IPS DF 4.7 (cell line): ENCODE data around the gene FBXW11.
A peak's percentile ranks its signal among the peaks of the same experiment; 100 is the strongest.

Experiments used
- DNase-seq: peaks from one replicate; pipeline ENCODE4 v3.0.0-alpha.2; 2013; ENCODE audit warnings: low spot score; ENCODE audit errors: extremely low read depth

The FBXW11 gene

DNA sequence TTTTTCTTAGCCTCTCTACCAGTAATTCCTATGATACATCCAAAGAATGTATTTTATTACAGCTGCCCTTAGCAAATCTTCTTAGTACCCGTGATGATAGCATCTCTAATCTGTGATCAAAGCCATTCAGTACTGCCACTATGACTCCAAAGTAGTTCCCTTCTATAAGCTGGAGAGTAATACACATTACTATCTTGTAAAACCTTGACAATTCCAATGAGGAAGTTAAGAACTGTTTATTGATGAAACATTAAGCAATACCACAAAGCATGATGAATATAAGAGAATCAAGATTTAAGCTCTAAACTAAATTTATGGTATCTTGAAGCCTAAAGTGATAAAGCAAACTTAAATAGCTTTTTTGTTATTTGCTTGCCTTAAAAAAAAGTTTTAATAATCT is 134.7 kb downstream of the FBXW11 start:
- DNase-seq: no peak

DNA sequence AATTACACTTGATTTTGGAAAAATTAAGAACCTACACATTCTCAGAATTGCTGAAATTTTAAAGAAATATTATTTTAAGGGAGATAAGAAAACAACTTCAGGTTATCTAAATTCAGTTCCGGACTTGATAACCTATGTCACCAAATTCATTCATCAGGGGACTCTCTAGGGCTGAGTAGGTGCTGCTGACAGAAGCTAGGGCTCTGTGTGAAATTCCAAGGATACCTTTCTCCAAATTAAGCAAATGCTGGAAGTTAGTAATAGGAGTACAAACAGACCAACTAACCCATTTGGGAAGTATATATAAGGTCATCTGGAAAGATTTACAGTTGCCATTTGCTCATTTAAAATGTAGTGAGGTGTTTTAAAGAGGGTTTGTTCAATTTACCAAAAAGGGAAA is 136.5 kb downstream of the FBXW11 start:
- no peak for DNase-seq

DNA sequence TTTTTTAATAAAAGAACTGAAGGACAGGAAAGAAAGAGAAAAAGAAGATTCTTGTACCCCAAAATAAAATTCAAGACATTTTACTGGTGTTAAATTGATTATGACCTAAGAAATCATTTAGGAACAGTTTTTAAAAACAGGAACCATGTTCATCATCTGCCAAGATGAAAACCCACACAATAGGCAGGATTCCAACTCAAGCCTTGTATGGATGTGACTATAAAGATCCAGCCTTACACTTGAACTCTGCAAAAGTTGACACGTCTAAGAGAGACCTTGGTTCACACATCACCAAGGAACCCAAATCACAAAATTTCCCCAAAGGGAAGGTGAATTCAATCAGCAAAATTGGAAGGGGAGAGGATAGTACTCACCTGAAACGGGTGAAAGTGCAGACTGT is 138.2 kb downstream of the FBXW11 start:
- DNase-seq: no peak

DNA sequence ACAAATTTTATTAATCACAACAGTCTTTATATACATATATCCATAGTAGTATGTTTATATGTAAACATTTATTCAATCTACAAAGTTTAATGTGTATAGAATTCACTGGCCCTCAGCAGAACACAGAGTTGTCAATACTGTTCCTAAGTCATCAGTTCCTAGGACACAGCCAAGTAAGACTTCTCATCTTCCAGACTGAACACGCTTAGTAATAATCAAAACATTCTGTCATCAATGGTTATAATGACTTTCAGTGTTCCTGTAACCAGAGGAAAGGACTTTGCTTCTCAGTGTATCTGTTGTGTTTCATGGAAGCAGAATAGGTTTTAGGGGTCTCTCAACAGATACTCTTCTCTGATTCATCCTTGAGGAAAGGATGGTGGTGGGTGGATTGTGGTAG is 138.7 kb downstream of the FBXW11 start:
- DNase-seq: no peak

DNA sequence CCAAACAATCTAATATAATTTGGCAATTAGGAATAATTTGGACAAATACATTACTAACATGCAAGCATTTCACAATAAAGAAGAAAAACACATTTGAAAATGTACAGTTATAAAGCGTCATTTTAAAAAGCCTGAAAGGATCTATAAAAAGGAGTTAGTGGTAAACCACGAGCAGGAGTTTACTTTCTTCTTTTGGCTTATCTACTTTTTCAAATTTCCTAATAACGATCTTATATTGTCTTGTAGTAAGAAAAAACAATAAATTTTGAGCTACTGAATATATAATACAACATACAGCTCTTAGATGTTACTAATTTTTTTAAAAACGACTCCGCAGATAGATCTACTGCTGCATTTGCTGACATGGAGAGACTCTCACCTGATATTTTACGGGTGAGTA is 141.0 kb downstream of the FBXW11 start:
- DNase-seq: no peak

DNA sequence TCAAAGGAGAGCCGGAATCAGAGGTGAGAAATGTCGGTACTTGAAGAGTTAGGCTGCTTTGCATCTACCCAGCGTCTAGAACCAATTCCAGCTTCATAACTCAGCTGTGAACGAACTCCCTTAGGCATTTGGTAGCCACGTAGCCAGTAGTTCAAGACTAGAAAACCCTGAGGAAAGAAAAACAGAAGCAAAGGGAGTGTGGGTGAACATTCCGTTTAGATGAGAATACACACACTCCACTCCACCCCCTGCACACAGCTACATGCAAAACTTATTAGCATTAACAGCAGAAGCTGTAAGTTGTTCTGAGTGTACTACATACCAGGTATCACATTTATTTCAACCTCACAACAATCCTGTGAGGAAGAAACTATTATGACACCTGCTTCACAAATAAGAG is 142.5 kb downstream of the FBXW11 start:
- DNase-seq: no peak

DNA sequence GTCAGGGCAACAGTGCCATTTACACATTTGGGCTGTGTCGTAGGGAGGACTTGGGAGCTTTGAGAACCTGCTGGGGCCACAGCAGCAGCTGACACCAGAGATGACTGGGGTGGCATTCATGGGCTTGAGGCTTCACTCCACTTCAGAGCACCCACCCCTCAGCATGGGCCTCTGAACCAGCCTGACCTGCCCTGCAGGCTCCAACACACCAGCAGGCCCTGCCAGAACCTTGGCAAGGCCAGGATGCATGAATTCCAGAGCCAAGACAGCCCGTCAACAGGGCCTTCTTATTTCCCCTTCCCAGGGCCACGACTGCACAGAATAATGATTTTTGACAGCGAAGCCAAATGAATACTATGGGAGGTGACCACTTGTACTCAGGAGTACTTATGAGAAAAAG is 143.8 kb downstream of the FBXW11 start:
- no peak for DNase-seq

DNA sequence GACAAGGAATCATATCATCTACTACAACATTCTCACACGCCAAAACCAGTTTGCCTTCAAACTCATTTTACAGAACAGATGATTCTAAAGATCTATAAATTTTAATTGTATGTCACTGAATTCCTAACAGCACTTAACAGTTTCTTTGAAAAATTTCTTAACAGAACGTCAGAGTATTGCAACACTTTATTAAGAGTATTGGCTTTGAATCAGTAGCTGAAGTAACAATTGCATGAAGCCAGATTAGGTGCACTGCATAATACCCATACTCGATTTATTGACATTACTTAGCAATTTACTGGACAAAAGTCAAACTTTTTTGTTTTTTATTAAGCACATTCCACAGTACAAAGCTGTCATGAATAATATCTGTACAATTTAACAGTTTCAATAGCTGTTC is 145.1 kb downstream of the FBXW11 start:
- DNase-seq: no peak

DNA sequence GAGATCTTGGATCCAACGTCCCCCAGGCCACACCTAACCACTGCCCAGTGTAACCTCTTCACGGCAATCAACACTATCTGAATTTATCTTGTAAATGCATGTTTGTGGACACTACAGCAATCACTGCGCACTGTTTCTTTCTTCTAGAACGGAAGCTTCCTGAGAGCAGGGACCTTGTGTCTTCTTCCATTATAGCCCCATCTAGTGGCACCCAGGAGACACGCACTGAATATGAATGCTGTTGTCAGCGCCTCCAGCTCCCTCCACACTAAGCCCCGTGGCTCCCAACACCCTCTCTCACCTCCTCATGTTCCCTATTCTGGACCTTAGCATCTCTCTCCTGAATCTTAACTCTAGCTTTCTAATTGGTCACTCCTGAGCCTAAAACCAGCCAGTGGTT is 148.1 kb downstream of the FBXW11 start:
- peak; percentile 36 for DNase-seq

DNA sequence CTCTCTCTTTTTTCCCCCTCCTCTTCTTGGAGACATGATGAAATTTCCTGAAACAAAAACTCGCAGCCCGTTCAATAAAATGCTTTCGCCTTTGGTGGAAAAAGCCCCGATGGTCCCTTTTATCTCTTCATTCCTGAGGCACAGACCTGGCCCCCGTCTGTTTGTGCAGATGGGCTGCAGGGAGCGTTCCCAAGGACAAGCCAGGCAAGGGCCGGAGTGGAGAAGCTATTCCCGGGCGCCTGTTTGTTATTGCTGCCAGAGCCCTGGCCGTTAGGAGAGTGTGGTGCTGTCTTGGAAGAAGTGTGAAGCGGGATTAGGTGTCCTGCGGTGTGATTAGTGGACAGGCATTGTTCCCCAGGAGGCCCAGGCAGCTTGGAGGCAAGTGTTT is 149.0 kb downstream of the FBXW11 start:
- DNase-seq: no peak

DNA sequence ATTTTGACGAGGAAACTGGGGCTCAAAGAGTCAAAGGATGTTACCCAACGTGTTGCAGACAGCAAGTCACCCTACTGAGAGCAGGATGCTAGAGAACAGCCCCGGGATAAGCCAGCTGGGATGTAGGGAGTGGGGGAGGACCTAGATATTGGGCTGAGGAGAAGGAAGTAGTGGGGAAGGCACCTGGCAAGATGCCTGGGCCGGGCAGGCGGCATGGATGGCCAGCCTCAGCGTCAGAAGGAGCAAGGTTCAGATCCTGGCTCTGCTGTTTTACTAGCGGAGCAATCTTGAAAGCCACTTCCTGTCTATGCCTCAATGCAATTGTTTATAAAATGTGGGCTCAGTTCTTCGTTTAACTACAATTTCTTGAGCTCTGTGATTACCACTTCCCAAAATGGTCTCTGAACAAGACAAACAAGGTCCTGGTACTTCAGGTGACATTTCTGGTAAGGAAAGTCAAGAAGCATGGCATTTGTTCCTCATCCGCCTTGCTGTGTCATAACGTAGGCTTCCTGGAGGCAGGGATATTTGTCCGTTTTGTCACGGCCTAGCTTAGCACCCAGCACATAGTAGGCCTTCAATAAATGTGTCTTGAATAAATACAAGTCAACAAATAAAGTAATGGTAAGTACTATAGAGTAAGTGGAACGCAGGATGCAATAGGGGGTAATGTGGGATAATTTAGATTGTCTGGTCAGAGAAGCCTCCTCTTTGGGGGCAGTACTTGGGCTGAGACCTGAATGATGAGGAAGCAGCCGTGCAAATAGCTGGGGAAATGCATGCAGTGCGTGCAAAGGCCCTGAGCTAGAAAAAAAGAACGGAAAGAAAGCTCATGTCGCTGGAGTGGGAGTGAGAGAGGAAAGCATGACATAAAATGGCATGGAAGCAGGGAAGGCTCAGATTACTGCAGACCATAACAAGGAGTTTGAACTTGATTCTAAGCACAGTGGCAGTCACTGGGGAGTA is 150.4 kb downstream of the FBXW11 start:
- no peak for DNase-seq

DNA sequence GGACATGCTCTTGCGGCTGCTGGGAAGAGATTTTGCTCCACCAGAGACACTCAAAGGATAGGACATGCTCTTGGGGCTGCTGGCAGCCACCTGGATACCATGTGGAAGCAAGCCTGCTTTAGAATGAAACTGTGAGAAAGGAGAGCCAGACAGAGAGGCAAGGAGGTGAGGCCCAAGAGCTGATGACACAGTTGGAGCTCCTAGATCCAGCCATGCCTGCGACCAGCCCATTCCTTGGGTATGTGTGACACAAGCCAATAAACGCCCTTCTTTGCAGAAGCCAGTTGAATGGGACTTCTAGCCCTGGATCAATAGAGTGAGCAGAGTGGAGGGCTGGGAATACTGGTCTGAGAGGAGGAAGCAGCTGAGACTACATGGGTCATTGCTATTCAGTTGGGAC is 151.2 kb downstream of the FBXW11 start:
- no peak for DNase-seq

DNA sequence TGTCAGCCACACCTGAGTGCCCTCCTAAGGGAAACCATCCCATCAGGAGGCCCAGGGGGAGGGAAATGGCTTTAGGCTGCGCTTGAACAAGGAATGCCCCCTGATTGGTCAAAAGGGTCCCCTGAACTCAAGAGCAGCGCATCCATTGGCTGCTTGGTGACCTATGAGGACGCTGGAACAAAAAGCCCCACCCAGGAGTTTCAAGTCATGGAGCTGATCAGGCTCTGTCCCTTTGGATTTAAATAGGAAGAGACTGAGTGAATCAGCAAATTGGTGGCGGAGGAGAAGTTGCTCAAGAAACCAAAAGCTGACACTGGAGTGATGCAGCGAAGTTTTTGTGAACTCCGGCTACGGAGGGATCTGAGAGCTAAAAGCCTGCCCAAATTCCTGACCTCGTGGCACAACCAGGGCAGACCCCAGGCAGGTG is 154.2 kb downstream of the FBXW11 start:
- no peak for DNase-seq

DNA sequence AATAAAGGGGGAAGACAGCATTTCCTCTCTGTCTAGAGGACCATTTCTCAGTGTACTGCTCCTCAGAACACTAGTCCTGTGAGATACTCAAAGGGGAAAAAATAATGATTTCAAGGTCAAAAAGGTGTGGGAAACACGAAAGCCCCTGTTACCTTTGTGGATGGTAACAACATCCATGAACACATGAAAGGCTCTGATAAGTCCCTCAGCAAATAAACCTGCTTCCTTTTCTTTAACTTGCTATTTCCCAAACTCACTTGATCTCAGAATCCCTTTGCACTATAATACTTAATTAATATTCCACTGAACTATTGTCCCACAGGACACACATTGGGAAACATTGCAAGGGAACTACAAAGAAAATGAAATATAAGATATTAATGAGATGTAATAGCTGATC is 155.2 kb downstream of the FBXW11 start:
- DNase-seq: no peak

DNA sequence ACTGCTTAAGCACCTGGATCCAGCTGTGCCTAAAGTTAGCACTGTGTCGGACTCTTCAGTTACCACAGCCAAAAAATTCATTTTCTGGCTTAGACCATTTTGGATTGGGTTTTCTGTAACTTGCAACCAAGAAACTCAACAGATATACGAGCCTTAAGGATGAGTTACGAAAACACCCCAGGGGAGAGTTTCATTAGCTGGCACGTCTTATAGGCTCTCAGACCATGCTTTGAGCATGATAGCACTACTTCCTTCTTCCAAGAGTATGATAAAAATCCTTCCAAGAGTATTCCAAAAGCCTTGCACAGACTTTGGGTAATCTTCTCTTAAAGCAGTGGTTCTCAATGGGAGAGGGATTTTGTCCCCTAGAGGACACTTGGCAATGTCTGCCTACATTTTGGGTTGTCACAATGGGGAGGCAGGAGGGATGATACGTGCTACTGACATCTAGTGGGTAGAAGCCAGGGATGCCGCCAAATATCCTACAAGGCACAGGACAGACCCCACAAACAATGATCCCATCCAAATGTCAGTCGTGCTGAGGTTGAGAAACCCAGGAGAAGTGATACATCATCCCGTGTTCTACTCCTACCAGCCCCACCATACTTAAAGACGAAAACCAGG is 156.0 kb downstream of the FBXW11 start:
- DNase-seq: peak; percentile 60

DNA sequence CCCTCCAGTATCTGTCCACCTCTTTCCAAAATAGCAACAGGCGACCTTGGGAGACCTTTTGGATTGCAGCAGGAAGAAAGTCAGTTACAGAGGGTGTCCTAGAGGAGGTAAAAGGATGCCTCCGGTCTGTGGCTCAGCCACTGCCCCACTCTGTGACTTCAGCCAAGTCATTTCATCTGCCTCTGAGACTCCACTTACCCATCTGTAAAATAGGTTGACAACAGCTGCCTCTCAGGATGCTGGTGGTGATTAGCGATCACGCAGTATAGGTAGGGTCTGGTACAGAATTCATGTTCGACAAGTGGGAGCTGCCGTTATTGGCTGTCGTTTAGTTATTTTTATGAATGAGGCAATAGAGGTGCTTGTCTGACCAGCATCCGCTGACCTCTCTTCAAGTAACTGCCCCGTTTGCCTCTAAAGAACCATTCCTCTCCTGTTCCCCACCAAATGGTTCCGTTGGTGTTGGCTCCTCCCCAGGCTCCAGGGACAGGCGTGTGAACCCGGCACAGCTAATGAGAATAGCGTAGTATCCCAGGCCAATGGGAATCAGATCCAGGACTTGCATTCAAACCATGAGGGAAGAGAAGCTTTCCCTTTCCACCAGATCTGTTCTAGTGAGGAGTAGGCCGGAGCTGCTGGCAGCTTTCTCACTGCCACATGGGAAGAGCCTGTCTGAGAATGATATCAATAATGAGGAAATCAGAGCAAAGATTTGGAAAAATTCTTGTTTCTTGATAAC is 156.7 kb downstream of the FBXW11 start:
- DNase-seq: no peak

DNA sequence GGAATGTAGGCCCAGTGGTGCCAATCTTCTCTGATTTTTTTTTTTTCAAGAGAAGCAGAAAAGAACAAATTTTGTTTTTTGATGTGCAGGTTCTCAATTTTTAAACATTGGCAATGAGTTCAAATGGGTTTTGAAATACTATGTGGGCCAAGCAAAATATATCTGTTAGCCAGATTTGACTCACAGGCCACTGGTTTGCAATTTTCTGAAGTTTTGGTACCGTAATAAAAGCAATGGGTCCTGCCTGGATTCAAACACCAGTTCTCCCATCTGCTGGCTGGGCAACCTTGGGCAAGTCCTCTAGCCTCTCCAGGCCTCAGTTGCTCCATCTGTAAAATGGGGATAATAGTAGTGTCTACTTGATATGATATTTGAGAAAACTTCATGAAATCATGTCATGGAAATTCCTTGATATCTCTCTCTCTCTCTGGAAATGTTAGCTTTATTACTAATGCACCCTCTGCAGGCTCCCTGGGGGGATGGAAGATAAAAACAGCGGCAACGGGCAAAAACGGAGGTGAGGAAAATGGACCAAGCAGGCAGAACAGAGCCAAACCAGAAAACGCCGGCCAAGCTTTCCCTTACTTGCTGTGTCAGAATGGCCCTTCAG is 157.4 kb downstream of the FBXW11 start:
- DNase-seq: no peak

DNA sequence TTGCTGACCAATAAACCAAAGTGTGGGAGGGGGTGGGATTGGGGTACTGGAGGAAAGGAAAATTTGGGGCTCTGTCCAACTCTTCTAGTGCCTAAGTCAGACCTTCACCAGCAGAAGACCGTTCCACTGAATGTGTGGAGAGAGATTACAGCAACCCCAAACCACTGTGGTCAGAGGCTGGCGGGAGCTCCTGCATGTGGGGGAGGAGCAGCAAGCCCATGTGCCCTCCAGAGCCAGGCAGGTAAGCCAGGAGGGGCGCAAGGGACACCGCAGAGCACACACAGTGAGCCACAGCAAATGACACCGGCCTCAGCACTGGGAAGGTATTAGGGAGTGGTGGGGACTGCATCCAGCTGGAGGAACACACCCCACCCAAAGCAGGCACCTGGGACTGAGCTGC is 158.0 kb downstream of the FBXW11 start:
- DNase-seq: no peak

DNA sequence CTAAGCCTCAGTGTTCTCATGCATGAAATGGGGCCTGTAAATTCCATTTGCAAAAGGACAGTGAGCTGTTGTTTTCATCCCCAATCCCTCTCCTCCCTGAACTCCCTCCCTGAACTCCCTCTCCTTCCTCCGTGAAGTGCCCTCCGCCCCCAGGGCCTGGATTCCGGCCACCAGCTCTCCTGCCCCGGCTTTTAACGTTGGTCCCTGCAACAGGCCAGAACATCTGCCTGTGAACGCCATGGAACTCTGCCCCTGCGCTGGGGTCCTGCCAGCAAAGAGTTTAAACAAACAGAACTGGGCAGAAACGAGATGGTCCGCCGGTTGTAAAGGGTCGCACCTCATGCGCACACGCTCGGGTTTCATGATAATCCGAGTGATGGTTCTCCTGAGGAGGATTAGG is 158.4 kb downstream of the FBXW11 start:
- DNase-seq: no peak

DNA sequence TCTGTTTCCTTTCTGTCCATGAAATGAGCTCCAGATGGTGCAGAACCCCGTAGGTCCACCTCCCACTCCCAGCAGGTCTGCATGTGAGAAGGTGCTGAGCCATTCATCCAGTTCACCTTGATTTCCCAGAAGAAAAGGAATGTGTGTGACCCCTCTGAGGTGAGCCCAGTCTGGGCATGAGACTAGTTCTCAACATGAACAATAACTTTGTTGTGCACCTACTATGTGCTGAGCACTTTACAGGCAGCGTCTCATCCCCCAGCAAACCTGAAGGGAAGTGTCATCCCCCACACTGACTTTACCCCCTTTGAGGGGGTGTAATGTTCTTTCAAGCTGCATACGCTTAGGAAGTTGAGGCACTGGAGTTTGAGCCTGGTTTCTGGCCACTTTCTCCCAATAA is 159.4 kb downstream of the FBXW11 start:
- DNase-seq: no peak

DNA sequence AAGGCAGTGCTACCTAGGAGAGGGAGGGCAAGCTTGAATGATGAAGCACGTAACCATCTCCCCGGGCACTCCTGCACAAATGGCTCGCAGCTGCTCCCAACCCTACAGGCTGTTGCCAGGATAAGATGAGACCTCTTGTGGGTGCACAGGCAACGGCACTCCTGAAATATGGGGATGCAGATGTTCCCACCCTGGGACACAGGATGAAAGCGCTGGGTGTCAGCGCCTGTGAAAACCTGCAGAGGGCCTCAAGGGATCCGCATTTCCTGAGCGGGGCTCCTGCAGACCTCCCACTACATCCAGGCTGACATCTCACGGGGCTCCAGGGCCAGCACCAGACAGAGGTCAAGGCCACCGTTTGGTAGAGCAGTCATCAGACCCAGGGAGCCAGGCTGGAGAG is 160.1 kb downstream of the FBXW11 start:
- no peak for DNase-seq

DNA sequence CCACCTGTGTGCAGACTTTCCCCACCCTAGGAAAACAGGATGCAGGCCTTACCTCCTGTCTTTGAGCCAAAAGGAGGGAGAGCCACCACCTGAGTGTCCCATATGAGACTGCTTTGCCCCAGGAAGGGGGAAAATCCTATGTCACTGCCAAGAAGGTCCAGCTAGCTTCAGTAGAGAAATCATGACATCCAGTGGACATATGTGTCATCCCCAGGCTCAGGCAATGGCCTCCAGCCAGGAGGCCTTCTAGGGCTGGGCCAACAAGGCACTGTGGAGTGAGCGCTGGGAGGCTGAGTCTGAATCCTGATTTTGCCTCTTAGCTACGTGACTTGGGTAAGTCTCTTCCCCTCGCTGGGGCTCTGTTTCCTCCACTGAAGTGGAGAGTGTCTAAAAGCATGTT is 160.6 kb downstream of the FBXW11 start:
- no peak for DNase-seq
